ENCODE results near the gene LRRIQ4.

LRRIQ4 gene

GRCh38 chr3:169812332-169813235 lies at the start of gene LRRIQ4, which contains the start of gene LRRC34:
Gene LRRIQ4 (plus strand): TSS chr3:169812870. CDS start chr3:169821922, 9,052 bp downstream.
Gene LRRC34 (minus strand): TSS chr3:169812904. CDS start chr3:169812548, 356 bp downstream.
- peak; percentile 22 for DNase-seq

- DNase-seq, result peak; percentile 23
Measured at GRCh38 chr3:169764312-169764881, 48.3 kb upstream of the LRRIQ4 start.

- DNase-seq, result peak; percentile 73
Measured at GRCh38 chr3:169764882-169765612, 47.6 kb upstream of the LRRIQ4 start, which contains the start of gene TERC. Gene TERC (minus strand): TSS chr3:169765060.

- peak; percentile 86 for DNase-seq
Measured at GRCh38 chr3:169769287-169770181, 43.1 kb upstream of the LRRIQ4 start, which contains the start of gene ACTRT3. Gene ACTRT3 (minus strand): TSS chr3:169769561. CDS start chr3:169769520, 41 bp downstream.

- DNase-seq, result no peak
Measured at GRCh38 chr3:169771497-169772304, 41.0 kb upstream of the LRRIQ4 start.

GRCh38 chr3:169772305-169772896 lies 40.3 kb upstream of the LRRIQ4 start:
- DNase-seq, result no peak

- DNase-seq, result peak; percentile 26
Measured at GRCh38 chr3:169772897-169773816, 39.5 kb upstream of the LRRIQ4 start, which contains the start of gene MYNN. Gene MYNN (plus strand): TSS chr3:169773396. CDS start chr3:169774296, 900 bp downstream.

GRCh38 chr3:169774186-169774585 lies 38.5 kb upstream of the LRRIQ4 start:
- DNase-seq, result no peak

- no peak for DNase-seq
Measured at GRCh38 chr3:169777822-169778221, 34.8 kb upstream of the LRRIQ4 start.

GRCh38 chr3:169780742-169781141 lies 31.9 kb upstream of the LRRIQ4 start:
- DNase-seq, result no peak

- no peak for DNase-seq
Measured at GRCh38 chr3:169781209-169781855, 31.3 kb upstream of the LRRIQ4 start.

GRCh38 chr3:169787120-169787519 lies 25.6 kb upstream of the LRRIQ4 start:
- DNase-seq, result no peak

- no peak for DNase-seq
Measured at GRCh38 chr3:169787791-169788190, 24.9 kb upstream of the LRRIQ4 start.

GRCh38 chr3:169790219-169790618 lies 22.5 kb upstream of the LRRIQ4 start:
- no peak for DNase-seq

- DNase-seq, result no peak
Measured at GRCh38 chr3:169790687-169791429, 21.8 kb upstream of the LRRIQ4 start.

GRCh38 chr3:169792359-169792758 lies 20.3 kb upstream of the LRRIQ4 start:
- DNase-seq, result no peak

GRCh38 chr3:169804681-169805080 lies 8.0 kb upstream of the LRRIQ4 start:
- no peak for DNase-seq

- DNase-seq, result no peak
Measured at GRCh38 chr3:169809230-169809795, 3.4 kb upstream of the LRRIQ4 start.

Data from 8988T (cell line).